ENCODE measurements around the gene FOSB. TPM values are rescaled to one million over a fixed set of nuclear protein-coding genes. Genes with fewer than 3 reads are reported as not detected.

Gene FOSB
- total and polyA plus RNA-seq, 9 of the 15 experiments (the other 6 are each of a cell fraction or from before 2014, with no cell fraction given): 0.11 to 2.7 (median 0.73) TPM

DNA sequence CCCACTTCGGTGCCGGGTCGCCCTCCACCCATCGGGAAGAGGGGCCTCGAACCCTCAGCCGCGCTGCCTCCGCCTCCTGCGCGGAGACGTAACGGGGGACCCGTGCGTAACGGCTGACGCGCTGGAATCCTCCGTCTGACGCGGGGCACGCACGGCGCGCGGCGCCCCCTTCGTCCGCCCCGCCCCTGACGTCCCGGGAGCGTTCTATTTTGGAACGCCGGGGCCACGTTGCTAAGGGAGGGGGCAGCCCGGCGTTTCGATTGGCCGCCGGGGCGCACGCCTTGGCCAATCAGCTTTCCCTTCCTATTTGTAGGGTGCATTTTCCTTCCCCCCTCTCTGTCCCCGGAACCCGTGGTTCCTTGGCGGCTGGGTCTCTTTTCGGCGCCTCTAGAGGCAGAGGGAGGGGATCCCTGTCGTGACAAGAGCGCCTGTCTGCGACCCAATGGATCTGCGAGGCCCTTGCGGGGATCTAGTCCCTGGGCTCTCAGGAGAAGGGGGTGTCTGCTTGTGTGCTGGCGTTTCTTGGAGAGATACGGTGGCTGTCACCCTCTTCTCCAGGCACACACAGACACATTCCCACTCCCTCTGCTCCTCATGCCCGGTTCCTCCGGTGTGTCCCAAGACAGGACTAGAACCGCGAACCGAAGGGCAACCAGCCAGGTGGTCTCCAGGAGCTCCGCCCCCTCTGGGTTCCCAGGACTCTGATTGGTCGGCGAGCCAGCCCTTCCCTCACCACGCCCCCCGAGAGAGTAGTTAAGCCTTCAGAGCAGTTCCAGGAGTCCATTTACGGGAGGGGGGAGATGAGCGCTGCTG lies 1.5 kb downstream of the FOSB start (continued):
- TF ChIP-seq CHAMP1 (IDR thresholded peaks at IDR 0.05) (no peak), KDM5B (IDR thresholded peaks at IDR 0.05; ENCODE audit: insufficient replicate concordance, low read depth, low read length) (peak; percentile 73), RAD21 (CRISPR knock-in tag; conservative IDR thresholded peaks at IDR 0.05 in 1 of 2, IDR thresholded peaks at IDR 0.05 in 1 of 2) (no peak), PHF21A (IDR thresholded peaks at IDR 0.05; ENCODE audit: borderline replicate concordance, low read depth) (peak; percentile 88; the same call in 1 of the 2 replicates), USF2 (CRISPR knock-in tag; IDR thresholded peaks at IDR 0.05) (no peak), GATAD2A (IDR thresholded peaks at IDR 0.05) (no peak), HOXB6 (CRISPR knock-in tag; IDR thresholded peaks at IDR 0.05; ENCODE audit: borderline replicate concordance) (no peak), NFYB (IDR thresholded peaks at IDR 0.05; ENCODE audit: extremely low read depth, insufficient read length) (peak; percentile 92), SIN3A (IDR thresholded peaks at IDR 0.05; ENCODE audit: borderline replicate concordance in 2 of 2, control insufficient read depth in 1 of 2, low read depth in 2 of 2, low read length in 2 of 2) (peak; percentile 70 to 71; a peak in 2 of 4 replicates), CREBBP (IDR thresholded peaks at IDR 0.05; ENCODE audit: low read depth, low read length) (no peak), TBL1XR1 (IDR thresholded peaks at IDR 0.05; ENCODE audit: low read length in 2 of 2) (peak in 1 of 2 experiments; percentile 45; a peak in 2 of 4 replicates), GTF2A2 (tag; IDR thresholded peaks at IDR 0.05) (no peak), POLR2G (IDR thresholded peaks at IDR 0.05; ENCODE audit: low read depth, low read length) (peak; percentile 82)
- TF ChIP-seq, protein P1, sequence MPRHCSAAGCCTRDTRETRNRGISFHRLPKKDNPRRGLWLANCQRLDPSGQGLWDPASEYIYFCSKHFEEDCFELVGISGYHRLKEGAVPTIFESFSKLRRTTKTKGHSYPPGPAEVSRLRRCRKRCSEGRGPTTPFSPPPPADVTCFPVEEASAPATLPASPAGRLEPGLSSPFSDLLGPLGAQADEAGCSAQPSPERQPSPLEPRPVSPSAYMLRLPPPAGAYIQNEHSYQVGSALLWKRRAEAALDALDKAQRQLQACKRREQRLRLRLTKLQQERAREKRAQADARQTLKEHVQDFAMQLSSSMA (CRISPR knock-in tag; IDR thresholded peaks at IDR 0.05): no peak
- TF ChIP-seq, protein P2, sequence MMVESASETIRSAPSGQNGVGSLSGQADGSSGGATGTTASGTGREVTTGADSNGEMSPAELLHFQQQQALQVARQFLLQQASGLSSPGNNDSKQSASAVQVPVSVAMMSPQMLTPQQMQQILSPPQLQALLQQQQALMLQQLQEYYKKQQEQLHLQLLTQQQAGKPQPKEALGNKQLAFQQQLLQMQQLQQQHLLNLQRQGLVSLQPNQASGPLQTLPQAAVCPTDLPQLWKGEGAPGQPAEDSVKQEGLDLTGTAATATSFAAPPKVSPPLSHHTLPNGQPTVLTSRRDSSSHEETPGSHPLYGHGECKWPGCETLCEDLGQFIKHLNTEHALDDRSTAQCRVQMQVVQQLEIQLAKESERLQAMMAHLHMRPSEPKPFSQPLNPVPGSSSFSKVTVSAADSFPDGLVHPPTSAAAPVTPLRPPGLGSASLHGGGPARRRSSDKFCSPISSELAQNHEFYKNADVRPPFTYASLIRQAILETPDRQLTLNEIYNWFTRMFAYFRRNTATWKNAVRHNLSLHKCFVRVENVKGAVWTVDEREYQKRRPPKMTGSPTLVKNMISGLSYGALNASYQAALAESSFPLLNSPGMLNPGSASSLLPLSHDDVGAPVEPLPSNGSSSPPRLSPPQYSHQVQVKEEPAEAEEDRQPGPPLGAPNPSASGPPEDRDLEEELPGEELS (CRISPR knock-in tag; IDR thresholded peaks at IDR 0.05; ENCODE audit: borderline replicate concordance): peak; percentile 66; the same call in 1 of the 2 replicates
- TF ChIP-seq, protein P3, sequence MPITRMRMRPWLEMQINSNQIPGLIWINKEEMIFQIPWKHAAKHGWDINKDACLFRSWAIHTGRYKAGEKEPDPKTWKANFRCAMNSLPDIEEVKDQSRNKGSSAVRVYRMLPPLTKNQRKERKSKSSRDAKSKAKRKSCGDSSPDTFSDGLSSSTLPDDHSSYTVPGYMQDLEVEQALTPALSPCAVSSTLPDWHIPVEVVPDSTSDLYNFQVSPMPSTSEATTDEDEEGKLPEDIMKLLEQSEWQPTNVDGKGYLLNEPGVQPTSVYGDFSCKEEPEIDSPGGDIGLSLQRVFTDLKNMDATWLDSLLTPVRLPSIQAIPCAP (CRISPR knock-in tag; IDR thresholded peaks at IDR 0.05; ENCODE audit: borderline replicate concordance): no peak
